ENCODE results near the gene SND1. TPM values are rescaled to one million over a fixed set of nuclear protein-coding genes. Genes with fewer than 3 reads are reported as not detected.

SND1 gene
- total RNA-seq, 4 donors from 2014 or later = 62.0 to 89.4 (median 82.1) TPM

GRCh38 chr7:127879436-127879835 is 227.4 kb downstream of the SND1 start:
- TF ChIP-seq POLR2A (IDR thresholded peaks at IDR 0.05) (no peak), CTCF (IDR thresholded peaks at IDR 0.05) (no peak)
- no peak for DNase-seq (ENCODE audit: low spot score in 2 of 2)
- H3K4me3 ChIP-seq (ENCODE audit: low read depth, poor library complexity, severe bottlenecking) = no peak overlapping the region
- 86 to 94% methylated on average over 4 of the region's 4 CpGs for WGBS, 2 donors
- intact Hi-C loops (cut with DNase I; ENCODE audit: low total_unique reads) = no loop called here

GRCh38 chr7:127879942-127880341 is 227.9 kb downstream of the SND1 start:
- TF ChIP-seq POLR2A (IDR thresholded peaks at IDR 0.05) = no peak
- TF ChIP-seq CTCF (IDR thresholded peaks at IDR 0.05) = no peak
- no peak overlapping the region for H3K4me3 ChIP-seq (ENCODE audit: low read depth, poor library complexity, severe bottlenecking)
- intact Hi-C loops (cut with DNase I; ENCODE audit: low total_unique reads) = no loop called here
- no peak for DNase-seq (ENCODE audit: low spot score in 2 of 2)
- WGBS, 2 donors = 95 to 96% methylated on average over 5 of the region's 5 CpGs

GRCh38 chr7:127880454-127880853 is 228.5 kb downstream of the SND1 start:
- WGBS, 2 donors = 80 to 85% methylated on average over 2 of the region's 2 CpGs
- no peak overlapping the region for H3K4me3 ChIP-seq (ENCODE audit: low read depth, poor library complexity, severe bottlenecking)
- DNase-seq (ENCODE audit: low spot score in 2 of 2) = no peak
- intact Hi-C loops (cut with DNase I; ENCODE audit: low total_unique reads) = no loop called here
- TF ChIP-seq CTCF (IDR thresholded peaks at IDR 0.05) (no peak), POLR2A (IDR thresholded peaks at IDR 0.05) (no peak)

- 94 to 95% methylated on average over 7 of the region's 7 CpGs for WGBS, 2 donors
- intact Hi-C loops (cut with DNase I; ENCODE audit: low total_unique reads) = no loop called here
- no peak overlapping the region for H3K4me3 ChIP-seq (ENCODE audit: low read depth, poor library complexity, severe bottlenecking)
- TF ChIP-seq POLR2A (IDR thresholded peaks at IDR 0.05) (no peak), CTCF (IDR thresholded peaks at IDR 0.05) (no peak)
- DNase-seq (ENCODE audit: low spot score in 2 of 2) = no peak
Observed at GRCh38 chr7:127881564-127881963, 229.6 kb downstream of the SND1 start.

GRCh38 chr7:127882313-127882920 is 230.4 kb downstream of the SND1 start:
- intact Hi-C loops (cut with DNase I; ENCODE audit: low total_unique reads) = no loop called here
- H3K4me3 ChIP-seq (ENCODE audit: low read depth, poor library complexity, severe bottlenecking) = no peak overlapping the region
- WGBS, 2 donors = 45 to 58% methylated on average over 3 of the region's 3 CpGs
- TF ChIP-seq CTCF (IDR thresholded peaks at IDR 0.05) (no peak), POLR2A (IDR thresholded peaks at IDR 0.05) (no peak)
- no peak for DNase-seq (ENCODE audit: low spot score in 2 of 2)

GRCh38 chr7:127884066-127884559 is 232.1 kb downstream of the SND1 start:
- WGBS, 2 donors = 98 to 99% methylated on average over 3 of the region's 3 CpGs
- no peak overlapping the region for H3K4me3 ChIP-seq (ENCODE audit: low read depth, poor library complexity, severe bottlenecking)
- DNase-seq (ENCODE audit: low spot score in 2 of 2) = no peak
- TF ChIP-seq CTCF (IDR thresholded peaks at IDR 0.05) (no peak), POLR2A (IDR thresholded peaks at IDR 0.05) (no peak)
- intact Hi-C loops (cut with DNase I; ENCODE audit: low total_unique reads) = no loop called here
